Measurements from ENCODE around the gene CAMK2D. TPM values are rescaled to one million over a fixed set of nuclear protein-coding genes. Genes with fewer than 3 reads are reported as not detected.

The CAMK2D gene
- total RNA-seq, 6 donors from 2014 or later = 41.0 to 75.8 (median 51.9) TPM

- ATAC-seq (ENCODE audit: low FRiP score in 2 of 2) (peak; percentile 52 to 75), DNase-seq (no peak)
- TF ChIP-seq POLR2AphosphoS5 (IDR thresholded peaks at IDR 0.05) (no peak), EP300 (IDR thresholded peaks at IDR 0.05) (no peak), POLR2A (IDR thresholded peaks at IDR 0.05) (no peak), CTCF (IDR thresholded peaks at IDR 0.05) (no peak)
- Histone ChIP-seq H3K9me3 (no peaks in the 10 kb centered on the region), H3K4me1 (peaks cover 8 to 20% (median 13%) of the 10 kb centered on the region in 4 donors), H3K27me3 (no peaks in the 10 kb centered on the region), H3K36me3 (no peaks in the 10 kb centered on the region), H3K4me3 (peak overlapping the region in 1 of 4 donors; percentile 8), H3K27ac (peak overlapping the region; percentile 73 to 88 (median 82))
- 78 to 80% methylated on average over 4 of the region's 4 CpGs for WGBS, 2 donors
These were observed 205.0 kb downstream of the CAMK2D start for GRCh38 chr4:113556382-113557134.

GRCh38 chr4:113555868-113556267, 205.7 kb downstream of the CAMK2D start:
- TF ChIP-seq POLR2AphosphoS5 (IDR thresholded peaks at IDR 0.05) (peak in 1 of 2 donors; percentile 48), EP300 (IDR thresholded peaks at IDR 0.05) (peak in 1 of 4 donors; percentile 61), POLR2A (IDR thresholded peaks at IDR 0.05) (no peak), CTCF (IDR thresholded peaks at IDR 0.05) (no peak)
- WGBS, 2 donors = 63 to 73% methylated on average over 5 of the region's 5 CpGs
- ATAC-seq (ENCODE audit: low FRiP score in 2 of 2) = peak; percentile 87 to 90
- H3K4me3 ChIP-seq = peak overlapping the region in 1 of 4 donors; percentile 8
- no peaks in the 10 kb centered on the region for H3K27me3 ChIP-seq
- no peaks in the 10 kb centered on the region for H3K36me3 ChIP-seq
- peak in 1 of 2 donors; percentile 50 for DNase-seq
- H3K27ac ChIP-seq = peak overlapping the region; percentile 73 to 88 (median 82)
- H3K9me3 ChIP-seq = no peaks in the 10 kb centered on the region
- peaks cover 8 to 20% (median 13%) of the 10 kb centered on the region in 4 donors for H3K4me1 ChIP-seq

GRCh38 chr4:113553082-113553481, 208.5 kb downstream of the CAMK2D start:
- H3K36me3 ChIP-seq = no peaks in the 10 kb centered on the region
- no peaks in the 10 kb centered on the region for H3K9me3 ChIP-seq
- no peak overlapping the region for H3K27ac ChIP-seq
- peaks cover 14 to 21% (median 19%) of the 10 kb centered on the region in 4 donors for H3K4me1 ChIP-seq
- ATAC-seq (ENCODE audit: low FRiP score in 2 of 2) (no peak), DNase-seq (no peak)
- TF ChIP-seq CTCF (IDR thresholded peaks at IDR 0.05) (no peak), EP300 (IDR thresholded peaks at IDR 0.05) (no peak), POLR2AphosphoS5 (IDR thresholded peaks at IDR 0.05) (no peak), POLR2A (IDR thresholded peaks at IDR 0.05) (no peak)
- H3K27me3 ChIP-seq = no peaks in the 10 kb centered on the region
- H3K4me3 ChIP-seq = no peak overlapping the region
- WGBS, 2 donors = 92 to 96% methylated on average over 3 of the region's 3 CpGs

- no peak overlapping the region for H3K27ac ChIP-seq
- 95 to 98% methylated on average over 2 of the region's 2 CpGs for WGBS, 2 donors
These were observed 211.0 kb downstream of the CAMK2D start for GRCh38 chr4:113550510-113550909.

More at GRCh38 chr4:113550510-113550909, 211.0 kb downstream of the CAMK2D start:
- Histone ChIP-seq H3K9me3 (no peaks in the 10 kb centered on the region), H3K36me3 (no peaks in the 10 kb centered on the region), H3K4me3 (no peak overlapping the region), H3K27me3 (no peaks in the 10 kb centered on the region), H3K4me1 (peaks cover 13 to 21% (median 15%) of the 10 kb centered on the region in 4 donors)
- no peak for TF ChIP-seq CTCF (IDR thresholded peaks at IDR 0.05)
- TF ChIP-seq POLR2AphosphoS5 (IDR thresholded peaks at IDR 0.05) = no peak
- TF ChIP-seq POLR2A (IDR thresholded peaks at IDR 0.05) = no peak
- TF ChIP-seq EP300 (IDR thresholded peaks at IDR 0.05) = no peak
- DNase-seq = no peak
- ATAC-seq (ENCODE audit: low FRiP score in 2 of 2) = no peak
